WTC11 (cell line): Measurements from ENCODE around the gene CHAT. TPM values are rescaled to one million over a fixed set of nuclear protein-coding genes. Genes with fewer than 3 reads are reported as not detected.

Source experiments
- ATAC-seq: fragments of 200-7000 bp; cut with Tn5 transposase; 2 replicates; pipeline ENCODE4 v1.10.0; 2021; ENCODE audit warnings: mild to moderate bottlenecking, moderate library complexity
- CTCF ChIA-PET: fragments of 300-600 bp; sonication (Branson Sonifier 250); formaldehyde crosslinking; loops from one replicate; lab custom pipeline; 2021; ENCODE audit warnings: antibody characterized with exemption; lab: Charles Lee
- POLR2A ChIA-PET: fragments of 350-600 bp; sonication (Branson Sonifier 250); formaldehyde crosslinking; loops from one replicate; lab custom pipeline; 2021; ENCODE audit warnings: antibody characterized with exemption; lab: Charles Lee
- DNase-seq: peaks from one replicate; pipeline ENCODE4 v3.0.0; 2021; ENCODE audit warnings: low spot score
- H3K27ac Mint-ChIP-seq: 2 replicates; pipeline ENCODE4 v1.8.0; 2021; ENCODE audit warnings: mixed read lengths
- H3K27me3 Mint-ChIP-seq: 2 replicates; pipeline ENCODE4 v1.8.0; 2021; ENCODE audit warnings: low read depth, mild to moderate bottlenecking, moderate library complexity, mixed read lengths
- H3K36me3 Mint-ChIP-seq: 2 replicates; pipeline ENCODE4 v1.8.0; 2021; ENCODE audit warnings: mixed read lengths
- H3K4me1 Mint-ChIP-seq: 2 replicates; pipeline ENCODE4 v1.8.0; 2022; ENCODE audit warnings: mixed read lengths
- H3K4me3 Mint-ChIP-seq: 2 replicates; pipeline ENCODE4 v1.8.0; 2021; ENCODE audit warnings: mild to moderate bottlenecking, moderate library complexity, mixed read lengths
- H3K9me3 Mint-ChIP-seq: 2 replicates; pipeline ENCODE4 v1.8.0; 2021; ENCODE audit warnings: mixed read lengths
- AR ChIP-seq: fragments of 250-450 bp; sonication (Bioruptor Pico); IDR thresholded peaks from 2 replicates; pipeline ENCODE4 v1.9.0; 2021; ENCODE audit warnings: mild to moderate bottlenecking
- CBFB ChIP-seq: sonication (generic); formaldehyde crosslinking; IDR thresholded peaks from 2 replicates; pipeline ENCODE4 v1.8.1; 2022; ENCODE audit warnings: mild to moderate bottlenecking, low read depth, missing genetic modification reagents
- ESRRA ChIP-seq: sonication (generic); formaldehyde crosslinking; IDR thresholded peaks from 2 replicates; pipeline ENCODE4 v1.8.1; 2022; ENCODE audit warnings: mild to moderate bottlenecking, missing genetic modification reagents, borderline replicate concordance
- FOXP1 ChIP-seq: sonication (generic); formaldehyde crosslinking; IDR thresholded peaks from 2 replicates; pipeline ENCODE4 v1.8.0; 2022; ENCODE audit warnings: missing genetic modification reagents, mild to moderate bottlenecking, moderate library complexity, borderline replicate concordance
- JUN ChIP-seq: sonication (generic); formaldehyde crosslinking; IDR thresholded peaks from 2 replicates; pipeline ENCODE4 v1.8.0; 2023; ENCODE audit warnings: mild to moderate bottlenecking, missing genetic modification reagents
- KAT7 ChIP-seq: sonication (generic); formaldehyde crosslinking; IDR thresholded peaks from 2 replicates; pipeline ENCODE4 v1.8.1; 2023; ENCODE audit warnings: missing genetic modification reagents, mild to moderate bottlenecking, borderline replicate concordance
- MXD4 ChIP-seq: fragments of 250-450 bp; sonication (Bioruptor Pico); IDR thresholded peaks from 2 replicates; pipeline ENCODE4 v1.8.0; 2021; ENCODE audit warnings: mild to moderate bottlenecking, moderate library complexity, borderline replicate concordance
- MYBL2 ChIP-seq: sonication (generic); formaldehyde crosslinking; IDR thresholded peaks from 2 replicates; pipeline ENCODE4 v1.8.1; 2023; ENCODE audit warnings: mild to moderate bottlenecking, moderate library complexity, missing genetic modification reagents
- NR1H2 ChIP-seq: sonication (generic); formaldehyde crosslinking; IDR thresholded peaks from 2 replicates; pipeline ENCODE4 v1.9.0; 2021; ENCODE audit warnings: mild to moderate bottlenecking, moderate library complexity, missing genetic modification reagents
- SP1 ChIP-seq: sonication (generic); formaldehyde crosslinking; conservative IDR thresholded peaks from 2 replicates; pipeline ENCODE4 v1.8.1; 2022; ENCODE audit warnings: missing genetic modification reagents
- TCF7 ChIP-seq: sonication (generic); formaldehyde crosslinking; IDR thresholded peaks from 2 replicates; pipeline ENCODE4 v1.8.0; 2022; ENCODE audit warnings: mild to moderate bottlenecking, low read depth, missing genetic modification reagents, moderate library complexity
- TEAD1 ChIP-seq: sonication (generic); formaldehyde crosslinking; IDR thresholded peaks from 2 replicates; pipeline ENCODE4 v1.8.0; 2022; ENCODE audit warnings: mild to moderate bottlenecking, missing genetic modification reagents
- TEAD4 ChIP-seq: sonication (generic); formaldehyde crosslinking; IDR thresholded peaks from 2 replicates; pipeline ENCODE4 v1.8.0; 2022; ENCODE audit warnings: mild to moderate bottlenecking, missing genetic modification reagents
- USF1 ChIP-seq: sonication (generic); formaldehyde crosslinking; IDR thresholded peaks from 2 replicates; pipeline ENCODE4 v1.8.0; 2022; ENCODE audit warnings: mild to moderate bottlenecking, missing genetic modification reagents
- ZBTB43 ChIP-seq: sonication (generic); formaldehyde crosslinking; IDR thresholded peaks from 2 replicates; pipeline ENCODE4 v1.8.1; 2023; ENCODE audit warnings: mild to moderate bottlenecking, missing genetic modification reagents
- ZMAT4 ChIP-seq: fragments of 250-450 bp; sonication (Bioruptor Pico); IDR thresholded peaks from 2 replicates; pipeline ENCODE4 v1.9.0; 2021; ENCODE audit warnings: mild to moderate bottlenecking
- ZNF232 ChIP-seq: sonication (generic); formaldehyde crosslinking; IDR thresholded peaks from 2 replicates; pipeline ENCODE4 v1.8.0; 2022; ENCODE audit warnings: mild to moderate bottlenecking, missing genetic modification reagents
- ZNF263 ChIP-seq: sonication (generic); formaldehyde crosslinking; IDR thresholded peaks from 2 replicates; pipeline ENCODE4 v1.8.1; 2022; ENCODE audit warnings: low read depth, mild to moderate bottlenecking, moderate library complexity, missing genetic modification reagents
- ZNF425 ChIP-seq: fragments of 250-450 bp; sonication (Bioruptor Pico); conservative IDR thresholded peaks from 2 replicates; pipeline ENCODE4 v1.9.0; 2021; ENCODE audit warnings: mild to moderate bottlenecking
- ZNF532 ChIP-seq: fragments of 250-450 bp; sonication (Bioruptor Pico); IDR thresholded peaks from 2 replicates; pipeline ENCODE4 v1.9.0; 2021; ENCODE audit warnings: mild to moderate bottlenecking, borderline replicate concordance
- ZNF671 ChIP-seq: fragments of 250-450 bp; sonication (Bioruptor Pico); IDR thresholded peaks from 2 replicates; pipeline ENCODE4 v1.8.0; 2021; ENCODE audit warnings: mild to moderate bottlenecking
- total RNA-seq: library from RNA; stranded (reverse); gene quantifications from 3 replicates; pipeline ENCODE4 v1.2.3, GENCODE V29; 2021
- TF ChIP-seq, protein P1 (sequence below): fragments of 250-450 bp; sonication (Bioruptor Pico); IDR thresholded peaks from 2 replicates; pipeline ENCODE4 v1.9.0; 2021; ENCODE audit warnings: moderate library complexity, mild to moderate bottlenecking, inconsistent platforms, borderline replicate concordance

CHAT gene
- total RNA-seq, 1 experiment from 2014 or later = not detected

DNA sequence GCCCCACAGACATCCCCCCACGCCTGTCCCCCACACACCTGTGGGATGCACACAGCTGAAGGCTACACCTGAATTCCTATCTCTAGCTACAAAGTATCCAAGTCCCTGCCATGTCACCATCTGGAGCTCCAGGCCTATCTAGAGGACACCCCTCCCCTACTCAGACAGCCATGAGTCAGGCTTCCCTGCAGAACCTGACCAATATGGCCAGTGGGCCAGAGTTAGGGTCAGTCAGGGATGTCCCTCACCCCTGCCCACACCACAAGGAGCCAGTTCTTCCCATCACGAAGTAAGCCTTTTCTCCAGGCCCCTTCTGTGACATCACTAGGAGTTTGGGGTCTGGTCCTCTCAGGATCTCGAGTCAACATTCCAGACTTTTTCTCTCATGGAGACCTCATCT, 14.3 kb upstream of the CHAT start (continued):
- TF ChIP-seq ZNF425 (no peak), SP1 (no peak)

GRCh38 chr10:49600046-49600445, 13.8 kb upstream of the CHAT start:
- peaks cover 39% of the 10 kb centered on the region for H3K27me3 Mint-ChIP-seq
- H3K4me1 Mint-ChIP-seq = peaks cover 8% of the 10 kb centered on the region
- ATAC-seq = no peak
- ChIA-PET CTCF (no interaction called here), POLR2A (interaction anchor here (0.5 kb wide), 1 partner anchor 194 kb away, joined by 3 read pairs; no protein-coding TSS in a partner anchor)
- DNase-seq = no peak
- TF ChIP-seq TCF7 (CRISPR knock-in tag) (no peak), JUN (CRISPR knock-in tag) (no peak), CBFB (CRISPR knock-in tag) (no peak), NR1H2 (CRISPR knock-in tag) (no peak), USF1 (CRISPR knock-in tag) (no peak), FOXP1 (CRISPR knock-in tag) (no peak), ZNF232 (CRISPR knock-in tag) (no peak), MXD4 (CRISPR knock-in tag) (no peak), MYBL2 (CRISPR knock-in tag) (no peak), ZMAT4 (CRISPR knock-in tag) (no peak), ESRRA (no peak), ZBTB43 (no peak)
- TF ChIP-seq, protein P1, sequence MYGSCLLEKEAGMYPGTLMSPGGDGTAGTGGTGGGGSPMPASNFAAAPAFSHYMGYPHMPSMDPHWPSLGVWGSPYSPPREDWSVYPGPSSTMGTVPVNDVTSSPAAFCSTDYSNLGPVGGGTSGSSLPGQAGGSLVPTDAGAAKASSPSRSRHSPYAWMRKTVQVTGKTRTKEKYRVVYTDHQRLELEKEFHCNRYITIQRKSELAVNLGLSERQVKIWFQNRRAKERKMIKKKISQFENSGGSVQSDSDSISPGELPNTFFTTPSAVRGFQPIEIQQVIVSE (CRISPR knock-in tag) = no peak
- H3K4me3 Mint-ChIP-seq = no peak overlapping the region
- no peaks in the 10 kb centered on the region for H3K9me3 Mint-ChIP-seq
- no peak overlapping the region for H3K27ac Mint-ChIP-seq
- H3K36me3 Mint-ChIP-seq = no peaks in the 10 kb centered on the region

DNA sequence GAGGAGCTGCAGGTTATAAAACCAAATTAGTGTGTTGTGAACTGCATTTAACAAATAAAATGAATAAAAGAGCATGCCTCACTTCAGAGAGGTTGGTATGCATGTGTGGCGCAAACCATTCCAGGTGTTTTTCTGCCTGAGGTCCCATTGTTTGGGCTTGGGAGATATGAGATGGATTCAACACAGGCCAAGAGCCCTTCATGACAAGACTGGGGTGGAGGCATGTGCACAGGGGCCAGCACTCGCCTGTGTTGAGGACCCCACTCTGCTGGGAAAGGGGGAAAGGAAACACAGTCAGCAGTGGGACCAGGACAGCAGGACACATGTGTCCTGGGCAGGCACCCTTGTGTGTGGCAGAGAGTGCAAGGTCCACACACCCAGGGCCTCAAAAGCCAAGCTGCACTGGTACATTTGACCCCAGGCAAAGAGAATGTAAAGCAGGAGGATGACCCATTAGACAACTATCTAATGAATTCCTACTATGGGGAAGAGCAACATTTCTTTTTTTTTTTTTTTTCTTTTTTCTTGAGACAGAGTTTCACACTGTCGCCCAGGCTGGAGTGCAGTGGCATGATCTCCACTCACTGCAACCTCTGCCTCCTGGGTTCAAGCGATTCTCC, 12.9 kb upstream of the CHAT start:
- DNase-seq (no peak), ATAC-seq (no peak)
- Mint-ChIP-seq H3K27ac (no peak overlapping the region), H3K4me1 (peaks cover 8% of the 10 kb centered on the region), H3K9me3 (no peaks in the 10 kb centered on the region), H3K36me3 (no peaks in the 10 kb centered on the region), H3K4me3 (no peak overlapping the region), H3K27me3 (peaks cover 47% of the 10 kb centered on the region)
- ChIA-PET CTCF (interaction anchor here (2.3 kb wide), 1 partner anchor 8 kb away, joined by 7 read pairs; no protein-coding TSS in a partner anchor), POLR2A (interaction anchor here (0.5 kb wide), 1 partner anchor 193 kb away, joined by 3 read pairs; no protein-coding TSS in a partner anchor)
- TF ChIP-seq TEAD1 (no peak), ZNF671 (CRISPR knock-in tag) (no peak), ZNF532 (no peak), TEAD4 (CRISPR knock-in tag) (no peak), KAT7 (CRISPR knock-in tag) (no peak), AR (CRISPR knock-in tag) (no peak), ZNF263 (CRISPR knock-in tag) (no peak)
